Stimulated activated CD4-positive, alpha-beta T cell treated with anti-CD3 and anti-CD28 coated beads, Interleukin-2, amount 100 ng/mL, for 24 hours (primary cell): ENCODE results near the gene OR5A2.
"Not testable (repeated sequence)": the region's sequence is repeated elsewhere in the genome, so short reads cannot be mapped to it uniquely, and the experiment has no call there.

Experiments
- DNase-seq, 2 donors: peaks; one replicate each; pipeline ENCODE4 v3.0.0-alpha.2; 2020

Gene OR5A2

GRCh38 chr11:59426361-59427067 is at the start of gene OR5A2:
OR5A2 (minus strand) TSS chr11:59426413; CDS start chr11:59422953, 3,460 bp downstream.
- DNase-seq = no peak

- DNase-seq = no peak
Observed at GRCh38 chr11:59475176-59475575, 49.0 kb upstream of the OR5A2 start.

GRCh38 chr11:59473015-59473414 is 46.8 kb upstream of the OR5A2 start, which contains the start of gene OR4D10:
OR4D10 (plus strand) TSS chr11:59473315; CDS start chr11:59477430, 4,115 bp downstream.
- no peak for DNase-seq

- no peak for DNase-seq
Observed at GRCh38 chr11:59463190-59463641, 37.0 kb upstream of the OR5A2 start.

GRCh38 chr11:59459916-59460315 is 33.7 kb upstream of the OR5A2 start:
- DNase-seq = no peak

- no peak for DNase-seq
Observed at GRCh38 chr11:59456661-59457060, 30.4 kb upstream of the OR5A2 start, which contains the start of gene OR4D6. OR4D6 (plus strand) TSS chr11:59456961; CDS start chr11:59456961, 0 bp downstream.

- DNase-seq = no peak
Observed at GRCh38 chr11:59448484-59448883, 22.3 kb upstream of the OR5A2 start.

GRCh38 chr11:59445624-59446023 is 19.4 kb upstream of the OR5A2 start:
- not testable (repeated sequence) for DNase-seq

- no peak for DNase-seq
Observed at GRCh38 chr11:59437770-59438169, 11.6 kb upstream of the OR5A2 start.

- DNase-seq = no peak
Observed at GRCh38 chr11:59436169-59436568, 10.0 kb upstream of the OR5A2 start, which contains the start of gene OR5A1. OR5A1 (plus strand) TSS chr11:59436469; CDS start chr11:59443169, 6,700 bp downstream.

GRCh38 chr11:59429924-59430516 is 3.8 kb upstream of the OR5A2 start:
- peak; percentile 4 to 42 for DNase-seq

GRCh38 chr11:59427068-59427382 is 812 bp upstream of the OR5A2 start:
- DNase-seq = no peak

- no peak for DNase-seq
Observed at GRCh38 chr11:59425131-59425530, 1.1 kb downstream of the OR5A2 start.

GRCh38 chr11:59423835-59424234 is 2.4 kb downstream of the OR5A2 start:
- no peak for DNase-seq

- DNase-seq = no peak
Observed at GRCh38 chr11:59418156-59418555, 8.1 kb downstream of the OR5A2 start.

- DNase-seq = no peak
Observed at GRCh38 chr11:59417023-59417422, 9.2 kb downstream of the OR5A2 start.

GRCh38 chr11:59416613-59417012 is 9.6 kb downstream of the OR5A2 start:
- DNase-seq = no peak

GRCh38 chr11:59415111-59415510 is 11.1 kb downstream of the OR5A2 start:
- DNase-seq = no peak

GRCh38 chr11:59413646-59414045 is 12.6 kb downstream of the OR5A2 start:
- no peak for DNase-seq

GRCh38 chr11:59403546-59403945 is 22.7 kb downstream of the OR5A2 start:
- DNase-seq = no peak

GRCh38 chr11:59401262-59401552 is 25.0 kb downstream of the OR5A2 start:
- no peak for DNase-seq

GRCh38 chr11:59400461-59401261 is 25.6 kb downstream of the OR5A2 start:
- no peak for DNase-seq

GRCh38 chr11:59394186-59394585 is 32.0 kb downstream of the OR5A2 start:
- no peak for DNase-seq
